K562 (cell line): ENCODE data around the gene CEMP1. TPM values are rescaled to one million over a fixed set of nuclear protein-coding genes. Genes with fewer than 3 reads are reported as not detected.
A peak's percentile ranks its signal among the peaks of the same experiment; 100 is the strongest.

ENCODE experiments used
- HNRNPK ChIP-seq: fragments of 200-400 bp; formaldehyde crosslinking; IDR thresholded peaks from one replicate; pipeline ENCODE4 v1.6.1; 2018; ENCODE audit warnings: mild to moderate bottlenecking, low read depth, low read length; ENCODE audit not compliant: poor library complexity, severe bottlenecking
- POLR2AphosphoS2 ChIP-seq: IDR thresholded peaks from 2 replicates; pipeline ENCODE4 v1.6.1; 2012; ENCODE audit warnings: low read length, improper control_type of control experiment
- SIN3B ChIP-seq: fragments of 450-650 bp; IDR thresholded peaks from 2 replicates; pipeline ENCODE4 v1.6.1; 2017; ENCODE audit warnings: low read depth, mild to moderate bottlenecking, moderate library complexity
- ZNF75A ChIP-seq: fragments of 450-650 bp; formaldehyde crosslinking; IDR thresholded peaks from 2 replicates; pipeline ENCODE4 v1.4.0; 2020; ENCODE audit warnings: mild to moderate bottlenecking
- polyA plus RNA-seq, 8 experiments: library from polyadenylated mRNA; depleted of rRNA in 4 of 8; stranded (reverse) in 5 of 8; unstranded in 3 of 8; fragments of >200 nt; fragmentation: Nextera tagmentation in 2 of 8; fragmentation: Illumina TruSeq in 1 of 8; extraction: Ambion mirVana in 2 of 8; extraction: Trizol in 1 of 8; gene quantifications; 2 replicates each; pipeline versions ENCODE4 v1.2.1 to v1.2.3, GENCODE V29; 2011 to 2014; ENCODE audit warnings: inconsistent platforms in 1 of 8, missing spikeins in 1 of 8
- total RNA-seq, 7 experiments: library from RNA; depleted of rRNA in 6 of 7; stranded (reverse); fragments of >200 nt in 6 of 7; fragmentation: Illumina TruSeq in 2 of 7; extraction: Trizol in 2 of 7; gene quantifications; 2 replicates each; pipeline versions ENCODE4 v1.2.1 to v1.2.3, GENCODE V29; 2011 to 2021; ENCODE audit warnings: low replicate concordance in 1 of 7
- TF ChIP-seq, protein P1 (sequence below): IDR thresholded peaks from 2 replicates; pipeline ENCODE4 v1.6.1; 2011; ENCODE audit warnings: borderline replicate concordance, low read depth, mild to moderate bottlenecking, moderate library complexity, low read length; ENCODE audit not compliant: insufficient read depth, poor library complexity, severe bottlenecking
- TF ChIP-seq, protein P2 (sequence below): sonication (generic); formaldehyde crosslinking; IDR thresholded peaks from 2 replicates; pipeline ENCODE4 v1.4.0; 2020; ENCODE audit warnings: mild to moderate bottlenecking, missing genetic modification reagents

The CEMP1 gene
- total and polyA plus RNA-seq, 9 of the 15 experiments (the other 6 are each of a cell fraction or from before 2014, with no cell fraction given): 0.05 to 0.45 TPM; not detected in 7

DNA sequence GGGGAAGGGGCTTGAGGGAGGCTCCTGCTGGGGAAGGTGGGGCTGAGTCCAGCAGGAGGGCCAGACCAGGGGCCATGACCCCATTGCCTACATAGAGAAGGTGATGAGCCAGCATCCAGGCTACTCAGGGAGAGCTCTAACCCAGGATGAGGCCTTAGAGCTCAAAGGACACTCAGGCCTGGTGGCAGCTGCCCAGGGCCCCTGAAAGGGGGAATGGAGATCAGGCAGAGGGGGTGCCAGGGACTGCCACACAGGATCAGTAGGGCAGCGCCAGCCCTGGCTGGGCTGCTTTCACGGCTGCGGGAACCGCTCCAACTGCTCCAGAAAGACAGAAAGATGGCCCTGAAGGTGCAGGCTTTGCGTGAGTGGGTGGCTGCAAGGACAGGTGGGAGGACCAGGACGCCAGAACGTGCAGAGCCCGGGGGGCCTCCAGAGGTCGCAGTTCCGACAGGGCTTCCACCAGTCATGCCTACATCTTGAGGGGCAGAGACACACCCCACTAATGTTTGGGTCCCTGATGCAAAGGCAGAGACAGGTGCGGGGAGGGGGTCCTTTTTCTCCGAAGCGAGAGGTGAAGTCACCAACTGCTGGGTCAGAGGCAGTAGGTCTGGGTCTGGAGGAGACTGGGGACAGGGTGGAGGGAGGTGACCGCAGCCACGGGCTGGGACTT is 18.3 kb downstream of the CEMP1 start (continued):
- TF ChIP-seq, protein P1, sequence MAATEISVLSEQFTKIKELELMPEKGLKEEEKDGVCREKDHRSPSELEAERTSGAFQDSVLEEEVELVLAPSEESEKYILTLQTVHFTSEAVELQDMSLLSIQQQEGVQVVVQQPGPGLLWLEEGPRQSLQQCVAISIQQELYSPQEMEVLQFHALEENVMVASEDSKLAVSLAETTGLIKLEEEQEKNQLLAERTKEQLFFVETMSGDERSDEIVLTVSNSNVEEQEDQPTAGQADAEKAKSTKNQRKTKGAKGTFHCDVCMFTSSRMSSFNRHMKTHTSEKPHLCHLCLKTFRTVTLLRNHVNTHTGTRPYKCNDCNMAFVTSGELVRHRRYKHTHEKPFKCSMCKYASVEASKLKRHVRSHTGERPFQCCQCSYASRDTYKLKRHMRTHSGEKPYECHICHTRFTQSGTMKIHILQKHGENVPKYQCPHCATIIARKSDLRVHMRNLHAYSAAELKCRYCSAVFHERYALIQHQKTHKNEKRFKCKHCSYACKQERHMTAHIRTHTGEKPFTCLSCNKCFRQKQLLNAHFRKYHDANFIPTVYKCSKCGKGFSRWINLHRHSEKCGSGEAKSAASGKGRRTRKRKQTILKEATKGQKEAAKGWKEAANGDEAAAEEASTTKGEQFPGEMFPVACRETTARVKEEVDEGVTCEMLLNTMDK: peak; percentile 58
- no peak for TF ChIP-seq SIN3B
- no peak for TF ChIP-seq HNRNPK
- TF ChIP-seq, protein P2, sequence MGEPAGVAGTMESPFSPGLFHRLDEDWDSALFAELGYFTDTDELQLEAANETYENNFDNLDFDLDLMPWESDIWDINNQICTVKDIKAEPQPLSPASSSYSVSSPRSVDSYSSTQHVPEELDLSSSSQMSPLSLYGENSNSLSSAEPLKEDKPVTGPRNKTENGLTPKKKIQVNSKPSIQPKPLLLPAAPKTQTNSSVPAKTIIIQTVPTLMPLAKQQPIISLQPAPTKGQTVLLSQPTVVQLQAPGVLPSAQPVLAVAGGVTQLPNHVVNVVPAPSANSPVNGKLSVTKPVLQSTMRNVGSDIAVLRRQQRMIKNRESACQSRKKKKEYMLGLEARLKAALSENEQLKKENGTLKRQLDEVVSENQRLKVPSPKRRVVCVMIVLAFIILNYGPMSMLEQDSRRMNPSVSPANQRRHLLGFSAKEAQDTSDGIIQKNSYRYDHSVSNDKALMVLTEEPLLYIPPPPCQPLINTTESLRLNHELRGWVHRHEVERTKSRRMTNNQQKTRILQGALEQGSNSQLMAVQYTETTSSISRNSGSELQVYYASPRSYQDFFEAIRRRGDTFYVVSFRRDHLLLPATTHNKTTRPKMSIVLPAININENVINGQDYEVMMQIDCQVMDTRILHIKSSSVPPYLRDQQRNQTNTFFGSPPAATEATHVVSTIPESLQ (CRISPR knock-in tag): no peak
- TF ChIP-seq ZNF75A: no peak
- no peak for TF ChIP-seq POLR2AphosphoS2
